Prostate gland (tissue), 2 donors: Measurements from ENCODE around the gene ITPR2. TPM values are rescaled to one million over a fixed set of nuclear protein-coding genes. Genes with fewer than 3 reads are reported as not detected.

Experiments used
- DNase-seq: peaks from one replicate; pipeline ENCODE4 v3.0.0-alpha.2; 2019; ENCODE audit warnings: low spot score
- H3K27ac ChIP-seq, 2 donors: fragments of 200-600 bp; sonication (generic); 2 replicates each; pipeline ENCODE4 v1.5.1; 2017 to 2019
- H3K27me3 ChIP-seq: fragments of 200-600 bp; sonication (generic); replicated peaks from 2 replicates; pipeline ENCODE4 v1.5.1; 2019; ENCODE audit not compliant: insufficient read depth
- H3K36me3 ChIP-seq, 2 donors: fragments of 200-600 bp; sonication (generic); 1 replicate in 1 of 2; 2 replicates in 1 of 2; pipeline versions ENCODE4 v1.5.1 to v1.8.1; 2017 to 2019
- H3K4me1 ChIP-seq: fragments of 200-600 bp; sonication (generic); replicated peaks from 2 replicates; pipeline ENCODE4 v1.5.1; 2019
- H3K4me3 ChIP-seq, 2 donors: fragments of 200-600 bp; sonication (generic); 2 replicates each; pipeline ENCODE4 v1.5.1; 2017 to 2019
- H3K9me3 ChIP-seq: fragments of 200-600 bp; sonication (generic); 2 replicates; pipeline ENCODE4 v1.5.1; 2017
- POLR2A ChIP-seq: fragments of 450-650 bp; IDR thresholded peaks from one replicate; pipeline ENCODE4 v1.6.1; 2016; ENCODE audit warnings: antibody characterized with exemption, mild to moderate bottlenecking
- POLR2AphosphoS5 ChIP-seq: sonication (generic); formaldehyde crosslinking; IDR thresholded peaks from one replicate; pipeline ENCODE4 v1.6.1; 2017; ENCODE audit warnings: antibody characterized with exemption
- WGBS: methylation state at CpG from one replicate; pipeline ENCODE4 v1.1.5; 2018; 5-methylcytosine and 5-hydroxymethylcytosine counted together
- intact Hi-C: fragments of 100-400 bp; cut with DNase I; formaldehyde crosslinking; loops from one replicate; pipeline ENCODE4 v1.14.2; 2022
- total RNA-seq, 2 donors: library from RNA; depleted of rRNA; stranded (reverse); fragments of >200 nt; gene quantifications; one replicate each; pipeline ENCODE4 v1.1.0, GENCODE V29; 2016
- TF ChIP-seq, protein P1 (sequence below), 4 experiments: fragments of 200-600 bp in 2 of 4; fragments of 450-650 bp in 2 of 4; sonication (generic) in 2 of 4; IDR thresholded peaks; 1 replicate in 3 of 4; 2 replicates in 1 of 4; pipeline ENCODE4 v1.5.1; 2016 to 2019; ENCODE audit warnings: antibody characterized with exemption in 4 of 4, mild to moderate bottlenecking in 2 of 4, moderate library complexity in 2 of 4

ITPR2 gene
- total RNA-seq, 2 donors from 2014 or later = 30.0 to 44.4 TPM

DNA sequence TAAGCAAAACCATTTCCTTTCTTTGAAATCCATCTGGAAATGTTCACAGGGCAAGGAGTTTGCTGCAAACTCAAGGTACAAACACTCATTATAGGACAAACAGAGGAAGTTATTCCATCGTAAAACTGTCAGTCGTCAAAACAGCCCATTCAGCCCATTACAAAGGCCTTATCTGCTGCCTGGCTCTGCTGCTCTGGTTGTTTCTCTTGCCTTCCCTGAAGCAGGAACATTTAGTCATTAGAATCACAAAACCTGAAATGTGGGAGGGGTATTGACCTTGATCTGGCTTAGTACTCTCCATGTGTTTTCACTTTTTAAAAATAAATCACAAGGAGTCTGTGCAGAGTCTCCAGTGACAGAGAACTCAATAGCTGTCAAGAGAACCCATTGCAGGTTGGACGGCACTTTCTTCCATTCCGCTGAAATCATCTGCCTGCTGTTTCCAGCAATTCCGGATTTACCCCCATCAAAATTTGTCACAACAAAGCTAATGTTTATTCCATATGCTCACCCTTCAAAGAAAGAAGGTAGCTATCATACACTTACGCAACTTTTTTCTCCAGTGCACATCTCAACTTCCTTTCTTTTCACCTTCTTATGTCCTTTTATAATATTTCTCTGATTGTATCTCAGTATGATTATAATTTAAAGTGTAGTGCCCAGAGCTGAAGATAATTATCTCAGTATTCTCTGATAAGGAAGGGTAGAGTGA, 24.6 kb upstream of the ITPR2 start:
- no peak for TF ChIP-seq POLR2AphosphoS5
- TF ChIP-seq, protein P1, sequence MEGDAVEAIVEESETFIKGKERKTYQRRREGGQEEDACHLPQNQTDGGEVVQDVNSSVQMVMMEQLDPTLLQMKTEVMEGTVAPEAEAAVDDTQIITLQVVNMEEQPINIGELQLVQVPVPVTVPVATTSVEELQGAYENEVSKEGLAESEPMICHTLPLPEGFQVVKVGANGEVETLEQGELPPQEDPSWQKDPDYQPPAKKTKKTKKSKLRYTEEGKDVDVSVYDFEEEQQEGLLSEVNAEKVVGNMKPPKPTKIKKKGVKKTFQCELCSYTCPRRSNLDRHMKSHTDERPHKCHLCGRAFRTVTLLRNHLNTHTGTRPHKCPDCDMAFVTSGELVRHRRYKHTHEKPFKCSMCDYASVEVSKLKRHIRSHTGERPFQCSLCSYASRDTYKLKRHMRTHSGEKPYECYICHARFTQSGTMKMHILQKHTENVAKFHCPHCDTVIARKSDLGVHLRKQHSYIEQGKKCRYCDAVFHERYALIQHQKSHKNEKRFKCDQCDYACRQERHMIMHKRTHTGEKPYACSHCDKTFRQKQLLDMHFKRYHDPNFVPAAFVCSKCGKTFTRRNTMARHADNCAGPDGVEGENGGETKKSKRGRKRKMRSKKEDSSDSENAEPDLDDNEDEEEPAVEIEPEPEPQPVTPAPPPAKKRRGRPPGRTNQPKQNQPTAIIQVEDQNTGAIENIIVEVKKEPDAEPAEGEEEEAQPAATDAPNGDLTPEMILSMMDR (IDR thresholded peaks at IDR 0.05) = no peak
- TF ChIP-seq POLR2A = no peak
- H3K4me3 ChIP-seq = no peak overlapping the region
- no peaks in the 10 kb centered on the region for H3K4me1 ChIP-seq
- no peak overlapping the region for H3K27ac ChIP-seq
- intact Hi-C loops = loop anchor here (10.0 kb wide), 1 partner anchor 157 kb away; the partner anchor contains the start of gene TM7SF3
- H3K9me3 ChIP-seq = no peaks in the 10 kb centered on the region
- H3K36me3 ChIP-seq = no peaks in the 10 kb centered on the region
- H3K27me3 ChIP-seq = no peaks in the 10 kb centered on the region
- WGBS = 34% methylated on average over 6 of the region's 6 CpGs
- DNase-seq = no peak

DNA sequence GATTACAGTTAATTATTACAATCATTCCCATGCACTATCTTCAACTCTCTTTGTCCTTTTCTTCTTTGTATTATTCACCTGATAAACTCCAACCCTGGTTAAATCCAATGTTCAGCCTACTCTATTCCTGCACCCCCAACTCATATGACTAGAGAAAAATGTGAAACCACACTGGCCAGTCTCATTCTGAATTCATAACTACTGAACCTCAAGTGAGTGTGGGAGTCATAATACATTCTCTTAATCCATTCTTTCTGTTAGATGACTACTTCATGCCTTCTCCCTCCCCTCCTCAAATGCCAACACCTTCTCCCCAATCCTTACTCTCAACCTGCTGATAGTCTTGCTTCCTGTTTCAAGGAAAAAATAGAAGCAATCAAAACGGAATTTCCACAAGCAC, 22.3 kb upstream of the ITPR2 start:
- H3K4me3 ChIP-seq = no peak overlapping the region
- 52% methylated on average over 1 of the region's 1 CpG for WGBS
- H3K27ac ChIP-seq = no peak overlapping the region
- H3K27me3 ChIP-seq = no peaks in the 10 kb centered on the region
- no peaks in the 10 kb centered on the region for H3K36me3 ChIP-seq
- DNase-seq = no peak
- TF ChIP-seq POLR2AphosphoS5 = no peak
- no peak for TF ChIP-seq POLR2A
- TF ChIP-seq, protein P1 (IDR thresholded peaks at IDR 0.05) = no peak
- intact Hi-C loops = loop anchor here (2.0 to 10.0 kb wide), 2 partner anchors 29 to 159 kb away; partner anchors contain the start of gene TM7SF3
- H3K9me3 ChIP-seq = no peaks in the 10 kb centered on the region
- H3K4me1 ChIP-seq = no peaks in the 10 kb centered on the region

DNA sequence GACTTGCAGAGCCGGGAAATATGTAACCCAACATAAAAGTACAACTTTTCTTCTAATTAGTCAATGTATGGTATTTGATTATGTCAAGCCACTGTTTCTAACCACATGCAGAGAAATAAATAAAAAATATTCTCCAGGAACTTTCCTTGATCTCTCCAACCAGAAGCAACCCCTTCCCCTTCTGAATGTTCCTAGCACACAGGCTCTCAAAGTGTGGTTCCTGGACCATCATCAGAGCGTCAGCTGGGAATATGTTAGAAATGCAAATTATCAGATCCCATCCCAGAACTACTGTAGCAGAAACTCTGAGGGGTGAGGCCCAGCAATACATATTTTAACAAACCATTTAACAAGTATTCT, 21.0 kb upstream of the ITPR2 start:
- DNase-seq = no peak
- no peak overlapping the region for H3K27ac ChIP-seq
- no peaks in the 10 kb centered on the region for H3K36me3 ChIP-seq
- H3K4me3 ChIP-seq = no peak overlapping the region
- TF ChIP-seq, protein P1 (IDR thresholded peaks at IDR 0.05) = no peak
- TF ChIP-seq POLR2AphosphoS5 (no peak), POLR2A (no peak)
- H3K27me3 ChIP-seq = no peaks in the 10 kb centered on the region
- WGBS = 16% methylated on average over 2 of the region's 2 CpGs
- intact Hi-C loops = loop anchor here (2.0 to 10.0 kb wide), 2 partner anchors 31 to 161 kb away; partner anchors contain the start of gene TM7SF3
- H3K4me1 ChIP-seq = no peaks in the 10 kb centered on the region
- H3K9me3 ChIP-seq = no peaks in the 10 kb centered on the region

DNA sequence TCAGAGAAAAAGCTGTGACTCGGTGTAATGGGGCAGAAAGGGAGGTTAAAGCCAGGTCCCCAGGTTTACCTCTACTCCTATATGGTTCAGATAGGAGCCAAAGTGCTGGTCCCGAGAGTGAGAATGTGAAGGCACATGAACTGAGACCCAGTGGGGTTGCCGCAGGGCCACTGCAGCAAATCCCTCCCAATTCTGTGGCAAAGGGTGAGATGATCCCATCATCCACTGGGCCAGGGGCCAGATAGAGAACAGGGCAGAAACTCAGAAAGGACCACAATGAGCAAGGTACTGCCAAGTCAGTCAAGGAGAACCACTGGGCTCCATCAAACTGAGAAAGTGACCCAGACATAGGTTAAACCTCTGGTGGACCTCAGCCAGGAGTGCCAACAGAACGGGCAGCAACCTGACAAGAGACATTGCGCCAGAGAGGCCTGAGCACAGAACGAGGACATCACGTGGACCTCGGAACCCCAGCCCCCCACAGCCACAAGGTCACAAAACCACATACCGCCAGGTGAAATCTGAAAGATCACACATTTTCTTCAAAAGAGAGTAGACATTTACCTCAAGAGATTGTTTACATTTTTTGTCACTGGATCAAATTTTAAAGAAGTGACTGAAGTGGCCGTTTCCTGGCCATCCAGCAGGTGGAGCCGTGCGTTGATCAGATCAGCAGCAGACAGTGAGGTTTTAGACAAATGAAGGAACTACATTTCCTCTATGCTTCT, 20.5 kb upstream of the ITPR2 start:
- Histone ChIP-seq H3K27me3 (no peaks in the 10 kb centered on the region), H3K36me3 (no peaks in the 10 kb centered on the region), H3K4me3 (no peak overlapping the region), H3K9me3 (no peaks in the 10 kb centered on the region), H3K4me1 (no peaks in the 10 kb centered on the region), H3K27ac (no peak overlapping the region)
- 37% methylated on average over 12 of the region's 12 CpGs for WGBS
- peak; percentile 63 for DNase-seq
- peak; percentile 68 for TF ChIP-seq POLR2AphosphoS5
- TF ChIP-seq, protein P1 (IDR thresholded peaks at IDR 0.05) = peak; percentile 81 to 92 (median 86)
- no peak for TF ChIP-seq POLR2A
- intact Hi-C loops = loop anchor here (2.0 to 10.0 kb wide), 2 partner anchors 31 to 161 kb away; partner anchors contain the start of gene TM7SF3
